Ramos (cell line): ENCODE results near the gene ARID3A.

Experiments
- in situ Hi-C: fragments of 300-500 bp; cut with MboI; formaldehyde crosslinking; loops from one replicate; pipeline ENCODE4 v1.14.3; 2022; ENCODE audit warnings: low sequenced_read_pairs; ENCODE audit not compliant: unreplicated experiment

The ARID3A gene

GRCh38 chr19:927780-928401, 2.1 kb downstream of the ARID3A start:
- in situ Hi-C loops, result no loop called here

GRCh38 chr19:928471-929202, 2.8 kb downstream of the ARID3A start:
- in situ Hi-C loops, result no loop called here

- in situ Hi-C loops, result no loop called here
Observed at GRCh38 chr19:929203-929890, 3.5 kb downstream of the ARID3A start.

GRCh38 chr19:929891-930258, 4.0 kb downstream of the ARID3A start:
- in situ Hi-C loops, result no loop called here

- in situ Hi-C loops, result no loop called here
Observed at GRCh38 chr19:931860-932647, 6.2 kb downstream of the ARID3A start.

GRCh38 chr19:932648-933552, 7.1 kb downstream of the ARID3A start:
- in situ Hi-C loops, result no loop called here

GRCh38 chr19:933553-933882, 7.7 kb downstream of the ARID3A start:
- in situ Hi-C loops, result no loop called here

- in situ Hi-C loops, result no loop called here
Observed at GRCh38 chr19:934197-934840, 8.5 kb downstream of the ARID3A start.

- in situ Hi-C loops, result no loop called here
Observed at GRCh38 chr19:934865-935479, 9.1 kb downstream of the ARID3A start.

GRCh38 chr19:936175-936546, 10.3 kb downstream of the ARID3A start:
- in situ Hi-C loops, result no loop called here

GRCh38 chr19:937259-937694, 11.4 kb downstream of the ARID3A start:
- in situ Hi-C loops, result no loop called here

GRCh38 chr19:938233-938923, 12.5 kb downstream of the ARID3A start:
- in situ Hi-C loops, result no loop called here

- in situ Hi-C loops, result no loop called here
Observed at GRCh38 chr19:939439-939838, 13.6 kb downstream of the ARID3A start.

GRCh38 chr19:939922-940321, 14.1 kb downstream of the ARID3A start:
- in situ Hi-C loops, result no loop called here

- in situ Hi-C loops, result no loop called here
Observed at GRCh38 chr19:940591-941291, 14.9 kb downstream of the ARID3A start.

- in situ Hi-C loops, result no loop called here
Observed at GRCh38 chr19:941292-942132, 15.7 kb downstream of the ARID3A start.

- in situ Hi-C loops, result no loop called here
Observed at GRCh38 chr19:942133-942645, 16.4 kb downstream of the ARID3A start.
